NCI-H524 (cell line): Measurements from ENCODE around the gene ACKR3.
A peak's percentile ranks its signal among the peaks of the same experiment; 100 is the strongest.

Experiments
- DNase-seq, 2 experiments: peaks; one replicate each; lab custom pipeline; 2025; lab: John Stamatoyannopoulos, UW

ACKR3 gene

DNA sequence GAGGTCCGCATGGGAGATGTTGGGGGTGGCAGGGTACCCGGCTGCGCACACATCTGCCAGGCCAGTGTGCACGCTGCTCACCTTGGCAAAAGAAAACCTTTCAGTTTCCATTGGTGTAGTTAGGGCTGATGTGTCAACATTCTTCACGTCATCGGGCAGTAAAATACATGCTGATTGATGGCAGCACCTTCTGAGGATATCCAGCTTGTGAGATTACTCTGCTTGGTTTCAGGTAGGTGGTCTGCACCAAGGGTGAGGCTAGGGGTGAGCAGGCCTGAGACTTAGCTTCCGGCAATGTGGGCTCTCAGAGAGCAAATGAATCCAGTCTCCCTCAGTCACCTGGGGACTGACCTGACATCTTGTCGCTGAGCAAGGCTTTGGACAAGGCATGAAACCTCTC lies 19.3 kb upstream of the ACKR3 start:
- no peak for DNase-seq

DNA sequence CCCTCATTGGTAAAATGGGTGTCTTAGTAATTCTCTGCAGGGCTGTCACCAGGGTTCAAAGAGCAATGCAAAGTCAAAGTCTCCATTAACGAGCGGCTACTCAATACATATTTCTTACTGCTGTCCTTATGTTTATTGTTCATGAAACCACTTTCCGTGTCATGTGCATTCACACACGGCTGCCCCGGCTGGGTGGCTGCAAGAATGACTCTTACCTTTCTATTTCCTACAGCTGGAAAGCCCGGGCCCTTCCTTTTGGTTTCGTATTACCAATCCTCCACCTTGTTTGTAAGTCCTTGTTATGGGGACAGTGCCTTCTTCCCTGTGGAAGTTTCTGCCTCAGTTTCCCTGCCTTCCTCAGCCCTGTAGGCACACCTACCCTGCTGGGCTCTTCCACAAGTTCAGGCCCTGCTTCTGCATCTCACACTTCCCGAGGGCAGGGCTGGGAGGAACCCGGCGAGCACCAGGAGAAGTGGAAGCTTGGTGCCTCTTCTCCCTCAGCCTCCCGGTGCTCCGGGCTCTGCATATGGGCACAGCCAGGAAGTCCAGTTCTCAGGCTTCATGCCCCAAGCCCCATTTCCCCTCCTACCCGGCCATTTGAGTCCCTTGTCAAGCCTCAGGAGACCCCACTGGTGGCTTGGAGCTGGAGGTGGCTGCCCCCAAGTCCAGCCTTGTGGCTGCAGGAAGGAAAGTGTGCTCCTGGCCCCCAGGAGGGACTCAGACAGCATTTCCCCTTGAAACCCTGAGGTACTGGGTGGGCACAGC lies 18.7 kb upstream of the ACKR3 start:
- DNase-seq = no peak

DNA sequence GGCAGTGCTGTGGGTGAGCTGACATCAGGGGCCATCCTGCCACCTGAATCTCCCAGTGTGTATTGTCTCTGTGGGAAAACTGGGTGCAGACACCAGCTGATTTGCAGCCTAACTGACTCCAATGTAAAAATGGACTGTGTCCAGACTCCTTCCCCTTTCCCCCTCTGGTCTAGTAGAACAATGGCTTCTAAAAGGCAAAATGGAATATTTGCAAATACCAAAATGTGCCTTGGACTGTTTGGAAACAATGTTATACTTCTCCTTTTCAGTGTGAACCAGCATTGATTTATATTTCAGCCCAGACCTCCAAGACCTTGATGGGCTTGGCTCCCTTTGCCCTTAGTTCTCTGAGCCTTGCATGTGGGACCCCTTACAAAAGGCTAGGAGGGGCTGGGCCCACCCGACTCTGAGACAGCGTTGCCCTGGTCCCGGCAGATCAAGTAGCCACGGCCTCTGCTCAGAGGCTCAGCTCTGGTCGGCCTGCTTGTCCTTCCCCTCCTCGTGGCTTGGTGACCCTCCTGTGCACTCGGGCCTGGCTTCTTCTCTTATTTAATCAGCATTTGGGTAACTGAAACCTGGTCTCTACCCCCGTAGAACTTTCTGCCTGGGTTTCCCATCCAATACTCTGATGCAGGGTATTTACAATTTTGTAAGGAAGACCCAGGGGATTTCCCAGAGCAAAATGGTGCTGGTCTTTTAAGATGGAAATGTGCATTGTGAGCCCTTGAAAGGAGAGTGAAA lies 18.0 kb upstream of the ACKR3 start:
- DNase-seq = no peak

DNA sequence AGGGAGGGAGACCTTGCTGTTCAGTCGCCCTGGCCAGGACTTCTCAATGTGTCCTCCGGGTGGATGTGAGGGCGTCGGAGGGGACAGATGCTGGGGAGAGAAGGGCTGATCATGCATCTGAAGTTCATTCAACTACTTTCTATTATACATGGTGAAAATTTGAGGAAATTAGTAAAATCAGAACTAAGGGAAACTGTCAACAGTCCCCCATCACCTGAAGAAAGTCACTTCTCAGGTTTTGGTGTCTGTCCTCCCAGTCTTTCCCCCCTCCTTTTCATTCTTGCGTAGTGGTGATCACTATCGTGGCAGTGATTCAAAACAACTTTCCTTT lies 17.4 kb upstream of the ACKR3 start:
- no peak for DNase-seq

DNA sequence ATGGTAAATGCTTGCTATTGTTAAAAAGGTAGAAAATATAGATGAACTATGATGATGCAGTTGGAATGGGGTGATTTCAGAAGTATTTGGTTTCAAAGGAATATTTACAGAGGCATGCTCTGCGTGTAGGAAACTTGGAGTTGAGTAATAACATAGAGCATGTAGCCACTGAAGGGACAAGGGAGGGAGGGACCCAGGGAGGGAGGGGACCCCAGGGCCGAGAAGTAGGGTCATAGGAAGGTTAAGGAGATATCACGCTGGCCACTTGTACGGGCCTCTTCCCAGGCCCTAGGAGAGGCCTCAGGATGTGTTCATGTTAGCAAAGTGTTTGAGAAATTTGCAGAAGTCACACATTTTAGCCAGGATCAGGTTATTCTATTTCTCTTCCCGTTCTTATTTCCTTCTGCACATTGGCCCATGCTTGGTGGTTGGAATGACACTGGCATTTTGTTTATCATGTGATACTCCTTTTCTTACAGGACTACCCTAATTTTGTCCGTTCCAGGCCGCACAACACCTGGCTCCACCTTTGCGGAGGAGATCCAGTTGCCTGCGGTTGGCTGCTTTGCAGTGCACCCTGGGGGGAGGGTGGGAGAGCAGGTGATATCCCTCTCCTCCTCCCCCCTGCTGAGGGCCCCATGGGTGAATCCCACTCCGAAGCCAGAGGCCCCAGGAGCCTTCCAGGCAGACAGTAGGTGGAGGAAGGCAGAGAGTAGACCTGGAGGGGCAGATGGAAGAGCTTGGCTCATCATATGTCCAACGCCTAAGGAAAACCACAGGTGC lies 16.9 kb upstream of the ACKR3 start:
- no peak for DNase-seq

DNA sequence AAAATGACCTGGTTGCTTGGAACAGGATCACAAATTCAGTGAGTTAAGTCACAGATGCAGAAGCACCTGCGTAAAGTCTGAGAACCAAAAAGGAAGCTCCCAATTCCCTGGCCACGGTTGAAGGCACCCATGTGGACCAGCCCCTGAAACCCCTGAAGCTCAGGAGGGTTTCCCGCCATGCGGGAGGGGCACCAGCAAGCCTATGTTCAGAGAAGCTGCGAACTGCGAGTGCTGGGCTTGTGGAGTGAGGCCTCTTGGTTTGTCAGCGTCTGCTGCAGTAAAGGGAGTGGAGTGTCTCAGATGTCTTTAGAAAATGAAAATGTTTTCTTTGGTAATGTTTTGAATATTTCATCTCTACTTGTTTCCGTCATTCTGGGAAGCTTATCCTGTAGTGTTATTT lies 16.1 kb upstream of the ACKR3 start:
- DNase-seq = no peak

DNA sequence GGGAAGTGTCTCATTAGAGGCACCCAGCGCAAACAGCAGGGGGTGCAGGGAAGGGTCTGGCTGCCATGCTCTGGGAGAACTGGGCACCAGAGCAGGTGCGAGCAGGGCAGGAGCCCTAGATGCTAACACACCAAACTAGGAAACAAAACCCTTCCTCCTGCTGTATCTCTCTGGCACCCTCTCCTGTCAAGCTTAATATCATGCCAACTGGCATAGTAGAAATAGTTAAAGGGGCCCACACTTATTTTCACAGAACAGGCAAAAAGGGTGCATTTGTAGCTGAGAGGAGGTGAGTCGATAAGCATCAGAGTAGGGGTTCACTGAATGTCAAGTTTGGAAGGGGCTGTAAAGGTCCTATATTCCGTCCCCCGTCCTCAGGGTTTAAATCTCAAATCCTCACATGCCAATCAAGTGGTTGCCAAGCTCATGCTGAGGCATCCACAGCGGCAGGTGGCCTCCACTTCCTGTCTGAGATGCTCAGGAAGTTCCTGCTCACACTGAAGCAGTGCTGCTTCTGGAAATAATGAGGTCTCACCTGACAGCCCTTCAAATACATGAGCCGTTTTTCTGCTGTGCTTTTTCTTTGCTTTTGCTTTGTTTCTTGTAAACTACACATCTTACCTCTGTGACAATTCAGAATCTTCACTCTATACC lies 14.9 kb upstream of the ACKR3 start:
- DNase-seq = no peak

DNA sequence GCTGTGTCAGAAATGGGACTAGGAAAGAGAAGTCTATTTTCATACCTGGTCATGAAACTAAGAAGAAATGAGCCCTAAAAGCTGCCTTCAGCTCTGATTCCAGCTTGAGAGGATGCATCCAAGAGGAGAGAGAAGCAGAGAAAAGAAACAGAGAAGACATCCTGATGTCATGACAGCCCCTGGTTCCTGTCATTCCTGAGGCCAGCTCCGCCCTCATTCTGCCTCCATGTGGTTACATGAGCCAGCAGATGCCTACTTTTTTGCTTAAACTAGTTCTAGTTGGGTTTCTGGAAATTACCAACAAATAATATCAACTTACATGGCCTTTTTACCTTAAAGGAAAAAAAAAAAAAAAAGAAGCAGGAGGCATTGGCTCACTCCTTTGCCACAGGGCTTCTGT lies 14.1 kb upstream of the ACKR3 start:
- DNase-seq = no peak

DNA sequence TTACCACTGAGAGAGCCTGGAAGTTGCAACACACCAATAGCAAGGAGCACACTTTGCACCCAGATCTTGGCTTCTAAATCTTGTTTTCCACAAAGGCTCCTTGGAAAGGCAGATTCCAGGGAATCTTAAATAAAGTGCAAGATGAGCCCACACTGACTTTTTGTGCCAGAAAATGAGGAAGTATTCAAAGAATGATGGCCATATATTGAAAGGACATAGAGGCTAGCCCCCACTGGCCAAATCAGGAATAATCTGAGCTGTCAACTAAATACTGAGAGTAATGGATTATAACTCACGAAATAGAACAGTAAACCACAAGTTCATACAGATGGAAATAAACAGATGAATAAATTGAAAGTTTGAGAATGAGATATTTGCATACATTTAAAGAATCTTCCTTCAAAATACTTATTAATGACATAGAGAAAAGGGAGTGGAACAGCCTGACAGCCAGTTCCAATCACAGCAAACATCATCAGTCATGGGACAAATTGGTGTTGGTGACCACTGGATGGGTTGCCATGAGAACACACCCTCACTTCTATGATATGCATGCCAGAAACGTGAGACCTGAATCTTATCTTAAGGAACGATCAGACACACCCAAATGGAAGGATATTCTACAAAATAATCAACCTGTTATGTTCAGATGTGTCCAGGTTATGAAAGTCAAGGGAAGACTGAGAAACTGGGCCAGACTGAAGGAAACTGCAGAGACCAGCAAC lies 12.2 kb upstream of the ACKR3 start:
- DNase-seq = no peak

DNA sequence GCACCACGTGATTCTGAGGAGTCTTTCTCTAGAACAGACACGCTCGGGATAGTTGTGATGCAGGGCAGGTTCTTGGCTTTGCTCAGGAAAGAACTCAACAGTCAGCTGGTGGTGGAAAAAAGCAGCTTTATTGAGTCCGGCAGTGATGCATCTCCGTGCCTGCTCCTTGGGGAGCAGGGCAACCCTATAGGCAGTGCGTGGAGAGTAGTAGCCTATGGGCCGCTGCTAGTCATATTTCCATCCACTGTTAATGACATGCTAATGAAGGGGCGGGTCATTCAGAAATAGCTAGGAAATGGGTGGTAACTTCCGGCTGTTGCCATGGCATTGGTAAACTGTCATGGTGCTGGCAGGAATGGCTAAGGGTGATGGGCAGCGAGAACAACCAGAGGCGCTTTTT lies 11.6 kb upstream of the ACKR3 start:
- no peak for DNase-seq

DNA sequence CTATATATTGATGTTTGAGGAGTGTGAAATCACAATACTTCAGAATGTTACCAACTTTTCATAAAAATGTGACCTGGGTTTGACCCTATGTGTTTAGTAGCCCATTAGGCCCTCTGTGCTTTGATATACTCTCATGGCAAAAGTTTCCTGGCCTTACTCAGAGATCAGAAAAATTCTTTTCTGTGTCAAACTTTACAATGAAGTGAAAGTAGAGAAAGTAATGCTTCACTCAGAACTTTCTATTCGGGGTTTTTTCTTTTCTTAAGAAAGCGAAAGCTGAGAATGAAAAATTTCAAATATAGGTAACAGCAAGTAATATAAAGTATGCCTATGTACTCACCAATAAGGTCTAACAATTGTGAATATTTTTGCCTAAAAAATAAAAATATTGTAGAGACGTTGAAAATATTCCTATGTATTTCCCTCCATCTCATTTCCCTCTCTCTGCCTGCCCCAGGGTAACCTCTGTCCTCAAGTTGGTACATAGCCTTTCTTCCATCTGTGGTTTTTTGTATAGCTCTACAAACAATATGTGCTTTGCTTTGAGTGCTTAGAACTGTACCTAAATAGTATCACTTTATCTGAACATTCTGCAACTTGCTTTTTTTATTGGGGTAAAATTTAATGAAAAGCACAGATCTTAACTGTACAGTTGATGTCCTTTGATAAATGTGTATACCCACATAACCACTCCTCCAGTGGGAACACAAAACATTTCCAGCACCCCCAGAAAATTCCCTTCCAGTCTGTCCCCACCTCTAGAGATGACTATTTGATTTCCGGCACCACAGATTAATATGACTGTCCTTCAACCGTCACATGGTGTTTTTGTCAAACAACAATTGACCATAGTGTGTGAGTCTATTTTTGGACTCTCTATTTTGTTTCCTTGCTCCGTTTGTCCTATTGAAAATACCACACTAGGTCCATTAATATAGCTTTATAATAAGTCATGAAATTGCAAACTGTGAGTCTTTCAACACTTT lies 10.3 kb upstream of the ACKR3 start:
- DNase-seq = no peak

DNA sequence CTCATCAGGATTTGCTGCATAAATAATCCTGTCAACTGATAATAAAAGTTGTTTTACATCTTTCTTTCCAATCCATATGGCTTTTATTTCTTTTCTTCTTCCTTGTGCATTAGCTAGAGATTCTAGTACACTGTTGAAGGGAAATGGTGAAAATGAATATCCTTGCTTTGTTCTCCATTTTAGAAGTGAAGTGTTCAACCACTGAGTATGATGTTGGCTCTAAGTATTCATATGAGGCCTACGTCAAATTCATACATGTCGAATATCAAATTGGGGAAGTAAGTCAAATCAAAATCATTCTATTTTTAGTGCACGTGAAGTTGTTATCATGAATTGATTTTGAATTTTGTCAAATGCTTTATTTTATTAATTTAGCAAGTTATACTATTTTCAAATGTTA lies 7.8 kb upstream of the ACKR3 start:
- no peak for DNase-seq

DNA sequence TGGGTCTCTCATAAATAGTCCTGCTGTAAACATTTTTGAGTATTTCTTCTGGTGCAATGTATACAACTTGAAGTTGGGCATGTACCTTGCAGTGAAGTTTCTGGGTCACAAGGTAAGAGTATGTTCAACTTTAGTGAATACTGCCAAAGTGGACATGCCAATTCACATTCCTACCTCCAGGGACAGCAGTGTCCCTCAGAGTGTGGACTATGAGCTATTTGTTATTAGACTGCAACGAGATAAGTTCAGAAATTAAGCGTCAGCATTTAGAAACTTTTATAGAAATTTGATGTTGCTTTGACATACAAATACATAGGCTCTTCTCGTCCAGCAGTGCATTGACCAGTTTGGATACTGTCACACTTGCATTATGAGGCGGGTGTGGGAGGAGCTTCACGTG lies 7.2 kb upstream of the ACKR3 start:
- peak in 1 of 2 experiments; percentile 6 for DNase-seq

DNA sequence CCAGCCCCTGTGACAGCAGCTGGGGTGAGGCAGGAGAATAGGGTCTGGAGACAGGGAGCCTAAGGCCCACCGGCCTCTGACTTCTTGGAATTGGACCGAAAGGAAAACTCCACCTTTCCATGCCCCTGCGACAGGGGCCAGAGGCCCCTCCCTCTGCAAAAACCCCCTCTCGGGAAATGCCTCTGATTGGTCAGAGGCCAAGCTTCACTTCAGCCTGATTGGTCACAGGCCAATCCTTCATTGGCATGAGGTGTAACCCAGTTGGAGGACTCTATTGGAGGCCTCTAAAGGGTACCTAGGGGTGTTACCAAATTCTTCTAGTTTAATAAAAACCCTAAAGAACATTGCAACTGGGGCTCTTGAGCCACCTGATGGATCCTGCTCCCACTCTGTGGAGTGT lies 5.7 kb upstream of the ACKR3 start:
- DNase-seq = no peak

DNA sequence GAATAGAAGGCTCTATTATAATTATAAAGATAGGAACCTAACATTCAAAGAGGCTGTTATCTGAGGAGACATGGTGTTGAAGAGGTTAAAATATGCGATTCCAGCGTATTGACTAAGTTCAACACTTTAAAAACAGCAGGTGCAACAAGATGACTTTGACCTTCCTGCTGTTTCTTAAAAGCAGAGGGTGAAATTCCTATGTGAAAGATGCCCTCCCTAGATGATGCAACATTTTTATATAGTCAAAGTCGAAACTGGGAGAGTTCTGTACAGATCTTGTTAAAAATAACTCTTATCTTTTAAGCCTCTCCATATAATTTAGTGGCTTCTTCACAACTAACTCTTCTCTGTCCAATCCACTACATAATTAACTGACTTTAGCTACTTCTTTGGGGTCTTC lies 4.4 kb upstream of the ACKR3 start:
- no peak for DNase-seq

DNA sequence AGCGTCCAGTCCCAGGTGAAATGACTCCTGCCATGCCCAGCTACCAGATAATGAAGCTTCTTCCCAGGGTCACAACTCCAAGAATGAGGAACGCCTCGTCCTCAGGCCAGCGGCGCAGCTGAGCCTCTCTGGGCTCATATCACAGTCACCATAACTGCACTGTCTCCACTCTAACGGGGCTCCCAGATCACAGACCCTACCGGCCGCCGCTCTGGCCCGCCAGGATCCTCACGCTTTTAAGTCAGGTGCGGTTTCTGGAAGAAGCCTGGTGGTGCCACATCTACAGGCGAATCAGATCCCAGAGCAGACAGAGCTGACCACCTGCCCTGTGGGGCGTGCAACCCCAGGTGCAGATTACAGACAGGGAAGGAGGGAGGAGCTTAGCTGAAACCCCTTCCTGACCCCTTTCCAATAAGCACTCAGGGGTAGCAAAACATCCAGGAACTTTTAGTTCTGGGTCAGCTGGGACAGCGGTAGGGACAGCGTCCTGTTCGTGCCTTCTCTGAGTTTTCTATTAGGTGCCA lies 3.7 kb upstream of the ACKR3 start:
- DNase-seq = no peak

DNA sequence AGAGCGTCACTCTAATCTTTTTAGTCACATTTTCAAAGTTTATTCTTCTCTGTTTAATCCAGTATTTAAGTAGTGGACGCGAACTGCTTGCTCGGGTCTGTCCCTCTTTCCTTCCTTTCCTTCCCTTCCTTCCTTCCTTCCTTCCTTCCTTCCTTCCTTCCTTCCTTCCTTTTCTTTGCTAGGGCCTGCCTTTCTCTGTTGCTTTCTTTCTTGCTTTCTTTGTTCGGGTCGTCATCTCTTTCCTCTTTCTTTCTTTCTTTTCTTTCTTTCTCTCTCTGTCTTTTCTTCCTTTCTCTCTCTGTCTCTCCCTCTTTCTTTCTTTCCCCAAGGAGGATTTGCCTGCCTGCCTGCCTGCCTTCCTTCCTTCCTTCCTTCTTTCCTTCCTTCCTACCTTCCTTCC lies 3.0 kb upstream of the ACKR3 start:
- DNase-seq = no peak

DNA sequence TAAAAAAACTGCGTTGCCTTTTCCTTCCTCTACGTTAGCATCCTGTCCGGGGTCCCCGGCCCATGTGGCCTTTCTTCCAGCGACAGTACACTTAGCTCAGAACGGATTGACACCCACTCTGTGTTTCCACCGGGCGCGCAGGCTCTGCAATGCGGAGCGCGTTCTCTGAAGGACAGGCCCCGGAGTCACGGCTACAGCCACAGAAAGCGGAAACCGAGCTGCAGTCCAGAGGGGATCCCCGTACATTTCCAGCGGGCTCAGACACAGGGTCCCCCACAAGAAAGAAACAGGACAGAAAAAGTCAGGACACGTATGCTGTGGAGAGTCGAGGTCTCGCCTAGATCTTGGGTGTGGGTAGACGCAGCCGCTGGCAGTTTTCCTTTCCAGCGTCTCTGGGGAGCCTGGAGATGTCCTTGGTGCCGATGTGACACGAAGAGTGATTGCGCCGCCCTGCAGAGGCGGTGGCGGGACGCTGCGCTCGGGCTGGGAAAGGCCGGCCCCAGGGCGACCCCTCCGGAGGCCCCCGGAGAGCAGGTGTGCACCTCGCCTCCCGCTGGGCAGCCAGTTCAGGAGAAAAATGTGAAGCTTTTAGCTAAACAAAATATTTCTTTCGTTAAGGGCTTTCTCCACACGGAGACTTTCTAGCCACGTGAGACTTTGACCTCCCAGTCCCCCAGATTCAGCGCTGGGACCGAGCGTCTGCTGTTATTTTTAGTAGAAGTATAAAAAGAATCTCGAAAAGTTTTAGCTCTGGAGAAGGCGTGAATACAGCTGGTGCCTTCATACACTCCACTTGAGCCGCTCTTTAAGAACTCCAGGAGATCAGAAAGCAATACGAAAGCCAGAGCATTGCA lies 1.3 kb upstream of the ACKR3 start:
- peak; percentile 37 to 51 for DNase-seq

DNA sequence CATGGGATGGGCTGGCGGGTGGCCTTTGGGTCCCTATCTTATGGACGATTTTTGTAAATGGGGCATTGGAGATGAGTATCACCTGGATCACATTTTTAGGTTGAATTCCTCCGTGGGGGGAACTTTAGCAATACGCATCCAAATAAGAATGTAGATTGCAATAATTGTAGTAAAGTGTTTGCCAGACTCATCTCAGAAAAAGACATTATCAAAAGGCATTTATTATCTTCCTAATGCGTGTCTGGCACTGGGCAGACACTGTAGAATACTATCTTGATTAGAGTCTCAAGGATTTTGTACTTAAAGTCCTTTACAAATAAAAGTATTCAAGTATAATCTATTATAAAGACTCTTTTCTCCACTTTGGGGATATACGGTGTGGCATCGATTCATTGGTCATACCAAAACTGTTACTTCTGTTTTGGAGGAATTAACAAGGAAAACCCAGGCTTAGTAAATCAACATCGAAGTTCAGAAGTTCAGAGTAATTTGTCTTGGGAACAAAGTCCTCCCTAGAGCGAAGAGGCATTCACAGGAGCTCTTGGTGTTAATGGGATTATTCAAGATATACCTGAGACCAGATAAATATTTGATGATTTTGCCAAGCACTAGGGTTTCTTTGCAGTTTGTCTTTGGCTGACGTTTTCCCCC lies 578 bp upstream of the ACKR3 start:
- DNase-seq = no peak
